Upper lobe of left lung (tissue), 4 donors: Measurements from ENCODE around the gene GOLGA6L10.
"Not testable (repeated sequence)": the region's sequence is repeated elsewhere in the genome, so short reads cannot be mapped to it uniquely, and the experiment has no call there.

ENCODE experiments used
- EP300 ChIP-seq, 4 donors: sonication (generic); formaldehyde crosslinking; IDR thresholded peaks; one replicate each; pipeline ENCODE4 v1.5.1; 2017; ENCODE audit warnings: antibody characterized with exemption in 4 of 4, control low read depth in 2 of 4
- POLR2A ChIP-seq, 4 donors: fragments of 450-650 bp; IDR thresholded peaks; one replicate each; pipeline ENCODE4 v1.5.1; 2016 to 2017; ENCODE audit warnings: antibody characterized with exemption in 4 of 4, mild to moderate bottlenecking in 2 of 4
- POLR2AphosphoS5 ChIP-seq, 2 donors: sonication (generic); formaldehyde crosslinking; IDR thresholded peaks; one replicate each; pipeline ENCODE4 v1.5.1; 2017; ENCODE audit warnings: antibody characterized with exemption in 2 of 2
- TF ChIP-seq, protein P1 (sequence below), 6 experiments: fragments of 450-650 bp in 4 of 6; fragments of 200-600 bp in 2 of 6; sonication (generic) in 2 of 6; IDR thresholded peaks; one replicate each; pipeline ENCODE4 v1.5.1; 2016 to 2019; ENCODE audit warnings: antibody characterized with exemption in 6 of 6

DNA sequence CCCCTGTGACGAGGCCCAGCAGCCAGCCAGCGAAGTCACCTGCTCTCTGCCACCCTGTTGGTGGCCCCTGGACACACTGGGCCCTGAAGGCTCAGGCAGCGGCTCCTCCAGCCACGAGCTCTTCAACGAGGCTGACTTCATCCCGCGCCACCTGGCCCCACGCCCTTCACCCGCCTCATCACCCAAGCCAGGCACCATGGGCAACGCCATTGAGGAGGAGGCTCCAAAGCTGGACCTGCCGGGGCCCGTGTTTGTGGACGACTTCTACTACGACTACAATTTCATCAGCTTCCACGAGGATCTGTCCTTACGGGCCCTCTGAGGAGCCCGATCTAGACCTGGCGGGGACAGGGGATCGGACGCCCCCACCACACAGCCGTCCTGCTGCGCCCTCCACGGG is 22.4 kb downstream of the GOLGA6L10 start:
- TF ChIP-seq POLR2A, EP300, POLR2AphosphoS5 (IDR thresholded peaks at IDR 0.05): not testable (repeated sequence)
- TF ChIP-seq, protein P1, sequence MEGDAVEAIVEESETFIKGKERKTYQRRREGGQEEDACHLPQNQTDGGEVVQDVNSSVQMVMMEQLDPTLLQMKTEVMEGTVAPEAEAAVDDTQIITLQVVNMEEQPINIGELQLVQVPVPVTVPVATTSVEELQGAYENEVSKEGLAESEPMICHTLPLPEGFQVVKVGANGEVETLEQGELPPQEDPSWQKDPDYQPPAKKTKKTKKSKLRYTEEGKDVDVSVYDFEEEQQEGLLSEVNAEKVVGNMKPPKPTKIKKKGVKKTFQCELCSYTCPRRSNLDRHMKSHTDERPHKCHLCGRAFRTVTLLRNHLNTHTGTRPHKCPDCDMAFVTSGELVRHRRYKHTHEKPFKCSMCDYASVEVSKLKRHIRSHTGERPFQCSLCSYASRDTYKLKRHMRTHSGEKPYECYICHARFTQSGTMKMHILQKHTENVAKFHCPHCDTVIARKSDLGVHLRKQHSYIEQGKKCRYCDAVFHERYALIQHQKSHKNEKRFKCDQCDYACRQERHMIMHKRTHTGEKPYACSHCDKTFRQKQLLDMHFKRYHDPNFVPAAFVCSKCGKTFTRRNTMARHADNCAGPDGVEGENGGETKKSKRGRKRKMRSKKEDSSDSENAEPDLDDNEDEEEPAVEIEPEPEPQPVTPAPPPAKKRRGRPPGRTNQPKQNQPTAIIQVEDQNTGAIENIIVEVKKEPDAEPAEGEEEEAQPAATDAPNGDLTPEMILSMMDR (IDR thresholded peaks at IDR 0.05): not testable (repeated sequence)
